Breast epithelium (tissue), 4 donors: ENCODE data around the gene PRDM10. TPM values are rescaled to one million over a fixed set of nuclear protein-coding genes. Genes with fewer than 3 reads are reported as not detected.

Experiments used
- DNase-seq, 2 donors: peaks; one replicate each; pipeline ENCODE4 v3.0.0-alpha.2; 2019; ENCODE audit warnings: low spot score in 2 of 2
- H3K27ac ChIP-seq, 2 donors: fragments of 200-600 bp; sonication (generic) in 1 of 2; one replicate each; pipeline ENCODE4 v1.5.1; 2016 to 2019; ENCODE audit warnings: mild to moderate bottlenecking in 1 of 2
- H3K27me3 ChIP-seq, 2 donors: fragments of 200-600 bp; sonication (generic) in 1 of 2; one replicate each; pipeline versions ENCODE4 v1.5.1 to v1.6.0; 2017 to 2019; ENCODE audit warnings: control low read depth in 1 of 2, mild to moderate bottlenecking in 1 of 2
- H3K36me3 ChIP-seq: fragments of 200-600 bp; one replicate; pipeline ENCODE4 v1.5.1; 2019
- H3K4me1 ChIP-seq, 2 donors: fragments of 200-600 bp; sonication (generic); one replicate each; pipeline ENCODE4 v1.5.1; 2016 to 2019; ENCODE audit warnings: control low read depth in 1 of 2
- H3K4me3 ChIP-seq, 3 donors: fragments of 200-600 bp; sonication (generic); 1 replicate in 2 of 3; 2 replicates in 1 of 3; pipeline ENCODE4 v1.5.1; 2016 to 2019; ENCODE audit warnings: mild to moderate bottlenecking in 3 of 3, moderate library complexity in 2 of 3
- H3K9me3 ChIP-seq, 2 donors: fragments of 200-600 bp; sonication (generic) in 1 of 2; one replicate each; pipeline ENCODE4 v1.5.1; 2016 to 2019; ENCODE audit warnings: control low read depth in 1 of 2
- CTCF ChIP-seq, 3 donors: fragments of 450-650 bp; IDR thresholded peaks; one replicate each; pipeline ENCODE4 v1.5.1; 2016 to 2017; ENCODE audit warnings: antibody characterized with exemption in 3 of 3, mild to moderate bottlenecking in 3 of 3, moderate library complexity in 3 of 3
- POLR2A ChIP-seq: fragments of 450-650 bp; IDR thresholded peaks from one replicate; pipeline ENCODE4 v1.6.1; 2016; ENCODE audit warnings: antibody characterized with exemption, mild to moderate bottlenecking, moderate library complexity
- POLR2AphosphoS5 ChIP-seq, 3 donors: sonication (generic); formaldehyde crosslinking; IDR thresholded peaks; one replicate each; pipeline ENCODE4 v1.6.1; 2017; ENCODE audit warnings: antibody characterized with exemption in 3 of 3
- intact Hi-C: fragments of 100-400 bp; cut with DNase I; formaldehyde crosslinking; loops from one replicate; pipeline ENCODE4 v1.15.1; 2023; ENCODE audit warnings: low total_unique reads
- total RNA-seq, 3 donors: library from RNA; depleted of rRNA; stranded (reverse); fragments of >200 nt; gene quantifications; one replicate each; pipeline ENCODE4 v1.1.0, GENCODE V29; 2016

PRDM10 gene
- total RNA-seq, 3 donors from 2014 or later, result 4.5 to 15.2 (median 10.8) TPM

GRCh38 chr11:129861702-129862522, 140.7 kb downstream of the PRDM10 start:
- Histone ChIP-seq H3K9me3 (no peaks in the 10 kb centered on the region), H3K4me3 (no peak overlapping the region), H3K36me3 (no peaks in the 10 kb centered on the region), H3K27ac (peak overlapping the region; percentile 77 to 94), H3K4me1 (peaks cover 0 to 5% of the 10 kb centered on the region in 2 donors), H3K27me3 (no peaks in the 10 kb centered on the region)
- TF ChIP-seq POLR2AphosphoS5 (IDR thresholded peaks at IDR 0.05) (peak in 2 of 3 donors; percentile 25 to 84), CTCF (IDR thresholded peaks at IDR 0.05) (no peak)
- DNase-seq, result peak; percentile 92 to 96
- intact Hi-C loops, result no loop called here

GRCh38 chr11:129856036-129856435, 146.6 kb downstream of the PRDM10 start:
- Histone ChIP-seq H3K4me3 (no peak overlapping the region), H3K4me1 (peaks cover 0 to 16% of the 10 kb centered on the region in 2 donors), H3K36me3 (no peaks in the 10 kb centered on the region), H3K27ac (peak overlapping the region in 1 of 2 donors; percentile 89), H3K27me3 (no peaks in the 10 kb centered on the region), H3K9me3 (no peaks in the 10 kb centered on the region)
- intact Hi-C loops, result no loop called here
- no peak for DNase-seq
- TF ChIP-seq POLR2AphosphoS5 (IDR thresholded peaks at IDR 0.05) (no peak), CTCF (IDR thresholded peaks at IDR 0.05) (no peak), POLR2A (no peak)

GRCh38 chr11:129855086-129855485, 147.5 kb downstream of the PRDM10 start:
- peak overlapping the region; percentile 78 to 89 for H3K27ac ChIP-seq
- H3K4me3 ChIP-seq, result no peak overlapping the region
- TF ChIP-seq CTCF (IDR thresholded peaks at IDR 0.05), result no peak
- TF ChIP-seq POLR2A, result no peak
- TF ChIP-seq POLR2AphosphoS5 (IDR thresholded peaks at IDR 0.05), result no peak
- H3K27me3 ChIP-seq, result no peaks in the 10 kb centered on the region
- H3K9me3 ChIP-seq, result no peaks in the 10 kb centered on the region
- H3K36me3 ChIP-seq, result no peaks in the 10 kb centered on the region
- H3K4me1 ChIP-seq, result peaks cover 0 to 16% of the 10 kb centered on the region in 2 donors
- intact Hi-C loops, result no loop called here
- no peak for DNase-seq

- H3K27me3 ChIP-seq, result no peaks in the 10 kb centered on the region
- peaks cover 0 to 16% of the 10 kb centered on the region in 2 donors for H3K4me1 ChIP-seq
- H3K36me3 ChIP-seq, result no peaks in the 10 kb centered on the region
- intact Hi-C loops, result no loop called here
- TF ChIP-seq POLR2A (no peak), POLR2AphosphoS5 (IDR thresholded peaks at IDR 0.05) (no peak), CTCF (IDR thresholded peaks at IDR 0.05) (no peak)
- H3K27ac ChIP-seq, result peak overlapping the region; percentile 78 to 89
- DNase-seq, result peak in 1 of 2 donors; percentile 55
- H3K9me3 ChIP-seq, result no peaks in the 10 kb centered on the region
- H3K4me3 ChIP-seq, result peak overlapping the region in 1 of 3 donors; percentile 37
Measured at GRCh38 chr11:129854232-129854805, 148.3 kb downstream of the PRDM10 start.
